Mesenchymal stem cell (in vitro differentiated cells and primary cell): ENCODE measurements around the gene CDC16.

ENCODE experiments used
- DNase-seq: peaks from one replicate; pipeline ENCODE4 v3.0.0-alpha.2; 2013
- H2AFZ ChIP-seq: one replicate; pipeline ENCODE4 v1.6.1; 2013; ENCODE audit warnings: low read depth, mild to moderate bottlenecking, control low read depth, inconsistent platforms, low read length, moderate library complexity
- H2AK5ac ChIP-seq: 2 replicates; pipeline ENCODE4 v1.6.1; 2013; ENCODE audit warnings: low read length, moderate library complexity, mild to moderate bottlenecking, inconsistent platforms; ENCODE audit not compliant: severe bottlenecking
- H2BK120ac ChIP-seq: one replicate; pipeline ENCODE4 v1.6.1; 2013; ENCODE audit warnings: low read depth, mild to moderate bottlenecking, inconsistent platforms, low read length, moderate library complexity
- H2BK12ac ChIP-seq, 2 experiments: one replicate each; pipeline ENCODE4 v1.6.1; 2013; ENCODE audit warnings: inconsistent platforms in 2 of 2, low read length in 2 of 2, mild to moderate bottlenecking in 2 of 2, moderate library complexity in 2 of 2, control low read depth in 1 of 2
- H2BK15ac ChIP-seq: one replicate; pipeline ENCODE4 v1.6.1; 2013; ENCODE audit warnings: mild to moderate bottlenecking, low read depth, inconsistent platforms; ENCODE audit not compliant: poor library complexity, severe bottlenecking
- H2BK5ac ChIP-seq: 2 replicates; pipeline ENCODE4 v1.6.1; 2013; ENCODE audit warnings: low read depth, mild to moderate bottlenecking, low read length, control low read depth, inconsistent platforms; ENCODE audit not compliant: poor library complexity, severe bottlenecking
- H3K14ac ChIP-seq, 2 experiments: one replicate each; pipeline ENCODE4 v1.6.1; 2013; ENCODE audit warnings: inconsistent platforms in 2 of 2, low read length in 2 of 2, control low read depth in 1 of 2, mild to moderate bottlenecking in 1 of 2, moderate library complexity in 1 of 2
- H3K18ac ChIP-seq, 2 experiments: one replicate each; pipeline ENCODE4 v1.6.1; 2013; ENCODE audit warnings: inconsistent platforms in 2 of 2, low read length in 2 of 2, control low read depth in 1 of 2, low read depth in 1 of 2, mild to moderate bottlenecking in 1 of 2
- H3K23ac ChIP-seq, 2 experiments: one replicate each; pipeline ENCODE4 v1.6.1; 2013; ENCODE audit warnings: inconsistent platforms in 2 of 2, low read length in 2 of 2, mild to moderate bottlenecking in 2 of 2, moderate library complexity in 2 of 2, control low read depth in 1 of 2
- H3K27ac ChIP-seq: 2 replicates; pipeline ENCODE4 v1.5.1; 2013; ENCODE audit warnings: mild to moderate bottlenecking, moderate library complexity, low read length, control low read depth, inconsistent platforms; ENCODE audit not compliant: poor library complexity, severe bottlenecking
- H3K27me3 ChIP-seq, 2 experiments: 2 replicates each; pipeline versions ENCODE4 v1.6.1 to v1.7.0; 2013; ENCODE audit warnings: low read length in 2 of 2, mild to moderate bottlenecking in 2 of 2, moderate library complexity in 2 of 2, control low read depth in 1 of 2, inconsistent platforms in 1 of 2; ENCODE audit not compliant: control insufficient read depth in 1 of 2, insufficient read depth in 1 of 2
- H3K36me3 ChIP-seq, 2 experiments: 2 replicates each; pipeline versions ENCODE4 v1.6.1 to v1.7.0; 2013; ENCODE audit warnings: low read length in 2 of 2, control low read depth in 1 of 2, inconsistent platforms in 1 of 2, low read depth in 1 of 2, mild to moderate bottlenecking in 1 of 2; ENCODE audit not compliant: insufficient read depth in 2 of 2, control insufficient read depth in 1 of 2
- H3K4ac ChIP-seq, 2 experiments: one replicate each; pipeline ENCODE4 v1.6.1; 2013; ENCODE audit warnings: inconsistent platforms in 2 of 2, low read length in 2 of 2, mild to moderate bottlenecking in 2 of 2, moderate library complexity in 2 of 2, control low read depth in 1 of 2, low read depth in 1 of 2
- H3K4me1 ChIP-seq: 2 replicates; pipeline ENCODE4 v1.6.1; 2013; ENCODE audit warnings: low read depth, low read length, control low read depth; ENCODE audit not compliant: control insufficient read depth, insufficient read depth
- H3K4me2 ChIP-seq: 2 replicates; pipeline ENCODE4 v1.6.1; 2013; ENCODE audit warnings: low read length, mild to moderate bottlenecking, inconsistent platforms; ENCODE audit not compliant: poor library complexity, severe bottlenecking
- H3K4me3 ChIP-seq, 2 experiments: 2 replicates each; pipeline versions ENCODE4 v1.5.1 to v1.7.0; 2013; ENCODE audit warnings: low read length in 2 of 2, mild to moderate bottlenecking in 2 of 2, control low read depth in 1 of 2, low read depth in 1 of 2; ENCODE audit not compliant: insufficient read depth in 1 of 2
- H3K79me1 ChIP-seq: replicated peaks from 2 replicates; pipeline ENCODE4 v1.6.1; 2013; ENCODE audit warnings: mild to moderate bottlenecking, control low read depth, low read length, inconsistent platforms; ENCODE audit not compliant: poor library complexity, severe bottlenecking
- H3K9ac ChIP-seq: 2 replicates; pipeline ENCODE4 v1.7.0; 2013; ENCODE audit warnings: mild to moderate bottlenecking, low read length, moderate library complexity
- H3K9me3 ChIP-seq: 2 replicates; pipeline ENCODE4 v1.7.0; 2013; ENCODE audit warnings: mild to moderate bottlenecking, low read length; ENCODE audit not compliant: control insufficient read depth
- H4K8ac ChIP-seq: one replicate; pipeline ENCODE4 v1.6.1; 2013; ENCODE audit warnings: inconsistent platforms, mild to moderate bottlenecking, low read length, moderate library complexity
- H4K91ac ChIP-seq: one replicate; pipeline ENCODE4 v1.6.1; 2013; ENCODE audit warnings: mild to moderate bottlenecking, low read length, inconsistent platforms
- WGBS: methylation state at CpG from one replicate; pipeline ENCODE4 v1.1.7; 2013; ENCODE audit warnings: mixed read lengths; 5-methylcytosine and 5-hydroxymethylcytosine counted together

The CDC16 gene

DNA sequence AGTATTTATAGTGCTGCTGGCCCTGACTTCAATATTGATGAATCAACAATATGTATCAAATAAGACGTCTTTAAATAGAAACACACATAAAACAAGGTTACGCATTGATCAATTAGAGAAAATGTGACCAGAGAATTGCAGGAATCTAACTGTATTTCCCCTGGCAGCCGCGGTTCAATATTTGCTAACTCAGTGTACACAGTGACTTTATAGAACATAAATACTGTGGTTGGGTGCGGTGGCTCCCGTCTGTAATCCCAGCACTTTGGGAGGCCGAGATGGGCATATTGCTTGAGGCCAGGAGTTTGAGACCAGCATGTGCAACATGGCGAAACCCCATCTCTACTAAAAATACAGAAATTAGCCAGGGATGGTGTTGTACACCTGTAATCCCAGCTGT is 23.9 kb downstream of the CDC16 start:
- Histone ChIP-seq H3K79me1 (peaks cover 15% of the 10 kb centered on the region), H3K27me3 (no peaks in the 10 kb centered on the region), H2BK15ac (no peak overlapping the region), H3K14ac (no peak overlapping the region), H3K4ac (no peak overlapping the region), H2AFZ (no peak overlapping the region), H3K36me3 (peaks cover 26 to 99% of the 10 kb centered on the region in 2 experiments), H3K23ac (no peak overlapping the region), H2BK120ac (no peak overlapping the region), H3K4me3 (no peak overlapping the region), H2AK5ac (no peak overlapping the region), H4K91ac (no peak overlapping the region), H3K4me2 (no peak overlapping the region), H3K4me1 (peaks cover 8% of the 10 kb centered on the region), H2BK5ac (no peak overlapping the region), H4K8ac (no peak overlapping the region), H3K9me3 (no peaks in the 10 kb centered on the region), H3K18ac (no peak overlapping the region), H3K9ac (no peak overlapping the region), H2BK12ac (no peak overlapping the region), H3K27ac (no peak overlapping the region)
- 98% methylated on average over 8 of the region's 8 CpGs for WGBS
- no peak for DNase-seq

DNA sequence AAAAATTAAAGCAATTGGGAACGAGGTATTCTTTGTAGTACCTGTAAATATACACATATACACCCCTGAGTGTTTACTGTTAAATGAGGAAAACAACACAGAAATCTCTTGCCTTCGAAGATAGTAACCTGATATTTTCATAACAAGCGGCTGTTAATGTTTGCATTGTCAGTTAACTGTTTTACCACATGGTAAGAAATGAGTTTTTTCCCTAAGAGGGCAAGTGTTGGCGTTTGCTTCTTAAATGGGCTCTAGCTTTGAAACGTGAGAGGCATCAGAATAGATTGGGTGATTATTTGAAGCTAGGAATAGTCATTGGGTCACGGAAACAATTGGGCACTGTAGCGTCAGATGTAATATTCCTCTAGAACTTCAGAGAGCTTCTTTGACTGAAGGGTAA is 24.7 kb downstream of the CDC16 start:
- no peak overlapping the region for H3K23ac ChIP-seq
- H2BK120ac ChIP-seq = no peak overlapping the region
- DNase-seq = no peak
- no peak overlapping the region for H4K8ac ChIP-seq
- H3K27me3 ChIP-seq = no peaks in the 10 kb centered on the region
- H2BK12ac ChIP-seq = no peak overlapping the region
- 94% methylated on average over 6 of the region's 7 CpGs for WGBS
- H3K4ac ChIP-seq = no peak overlapping the region
- no peak overlapping the region for H3K4me3 ChIP-seq
- peaks cover 8% of the 10 kb centered on the region for H3K4me1 ChIP-seq
- H2AFZ ChIP-seq = no peak overlapping the region
- no peak overlapping the region for H2BK5ac ChIP-seq
- no peak overlapping the region for H3K14ac ChIP-seq
- H3K9ac ChIP-seq = no peak overlapping the region
- no peak overlapping the region for H3K27ac ChIP-seq
- no peak overlapping the region for H2BK15ac ChIP-seq
- no peak overlapping the region for H3K18ac ChIP-seq
- H3K9me3 ChIP-seq = no peaks in the 10 kb centered on the region
- H2AK5ac ChIP-seq = no peak overlapping the region
- peaks cover 28 to 98% of the 10 kb centered on the region in 2 experiments for H3K36me3 ChIP-seq
- H3K4me2 ChIP-seq = no peak overlapping the region
- H3K79me1 ChIP-seq = peaks cover 15% of the 10 kb centered on the region
- no peak overlapping the region for H4K91ac ChIP-seq

DNA sequence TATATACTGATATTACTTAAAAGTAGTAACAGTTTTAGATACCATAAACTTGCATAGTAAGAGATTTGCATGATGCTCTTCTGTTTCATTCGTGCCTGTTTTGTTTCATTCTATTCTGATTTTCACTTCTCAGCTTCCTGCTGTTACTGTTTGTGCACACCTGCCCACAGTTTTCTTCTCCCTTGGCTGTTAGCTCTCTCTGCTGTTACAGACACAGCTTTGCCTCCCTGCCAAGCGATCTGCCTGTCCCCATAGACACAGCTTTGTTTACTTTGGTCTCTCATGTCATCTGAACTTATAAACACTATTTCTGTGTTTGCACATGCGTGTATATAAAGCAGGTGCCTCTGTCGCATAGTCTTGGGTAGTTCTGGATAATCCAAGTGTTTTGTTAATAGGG is 25.3 kb downstream of the CDC16 start:
- no peak overlapping the region for H2BK5ac ChIP-seq
- no peak overlapping the region for H3K14ac ChIP-seq
- no peak for DNase-seq
- peaks cover 13% of the 10 kb centered on the region for H3K79me1 ChIP-seq
- H4K91ac ChIP-seq = no peak overlapping the region
- no peak overlapping the region for H3K4ac ChIP-seq
- H2BK15ac ChIP-seq = no peak overlapping the region
- H2BK12ac ChIP-seq = no peak overlapping the region
- H2BK120ac ChIP-seq = no peak overlapping the region
- H3K9ac ChIP-seq = no peak overlapping the region
- H3K4me1 ChIP-seq = peaks cover 11% of the 10 kb centered on the region
- H2AK5ac ChIP-seq = no peak overlapping the region
- no peaks in the 10 kb centered on the region for H3K27me3 ChIP-seq
- WGBS = 95% methylated on average over 4 of the region's 4 CpGs
- no peak overlapping the region for H4K8ac ChIP-seq
- H3K27ac ChIP-seq = no peak overlapping the region
- no peaks in the 10 kb centered on the region for H3K9me3 ChIP-seq
- H3K18ac ChIP-seq = no peak overlapping the region
- peaks cover 28 to 98% of the 10 kb centered on the region in 2 experiments for H3K36me3 ChIP-seq
- no peak overlapping the region for H3K4me3 ChIP-seq
- H3K23ac ChIP-seq = no peak overlapping the region
- H2AFZ ChIP-seq = no peak overlapping the region
- H3K4me2 ChIP-seq = no peak overlapping the region

DNA sequence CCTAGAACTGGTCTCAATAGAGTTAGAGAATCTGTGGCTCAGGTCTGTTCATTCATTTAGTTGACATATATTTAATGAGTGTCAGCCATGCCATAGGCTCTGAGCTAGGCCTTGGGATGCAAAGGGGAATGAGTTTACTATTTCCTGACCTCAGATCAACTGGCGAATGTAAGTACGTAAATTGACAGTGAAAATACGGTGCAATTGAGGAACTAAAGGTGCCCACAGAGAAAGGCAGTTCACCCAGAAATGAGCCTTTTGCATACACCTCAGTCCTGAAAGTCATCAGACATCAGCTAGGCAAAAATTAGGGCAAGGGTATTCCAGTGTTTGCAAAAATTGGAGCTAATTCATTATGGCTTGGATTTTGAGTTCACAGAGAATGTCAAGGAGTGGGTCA is 26.1 kb downstream of the CDC16 start:
- Histone ChIP-seq H3K4me3 (no peak overlapping the region), H3K27me3 (no peaks in the 10 kb centered on the region), H2BK5ac (no peak overlapping the region), H2AFZ (no peak overlapping the region), H3K18ac (no peak overlapping the region), H2AK5ac (no peak overlapping the region), H2BK15ac (no peak overlapping the region), H2BK120ac (no peak overlapping the region), H3K36me3 (peaks cover 30 to 98% of the 10 kb centered on the region in 2 experiments), H3K4ac (no peak overlapping the region), H3K9me3 (no peaks in the 10 kb centered on the region), H3K79me1 (peaks cover 12% of the 10 kb centered on the region), H3K23ac (no peak overlapping the region), H3K14ac (no peak overlapping the region), H3K4me2 (no peak overlapping the region), H4K8ac (no peak overlapping the region), H3K9ac (no peak overlapping the region), H2BK12ac (no peak overlapping the region), H3K27ac (no peak overlapping the region), H3K4me1 (peaks cover 12% of the 10 kb centered on the region), H4K91ac (no peak overlapping the region)
- WGBS = 92% methylated on average over 3 of the region's 3 CpGs
- no peak for DNase-seq
